GOT3 (cell line): ENCODE measurements around the gene TACC3.

Experiments used
- DNase-seq: peaks from one replicate; lab custom pipeline; 2025; ENCODE audit warnings: mixed read lengths; lab: John Stamatoyannopoulos, UW

TACC3 gene

DNA sequence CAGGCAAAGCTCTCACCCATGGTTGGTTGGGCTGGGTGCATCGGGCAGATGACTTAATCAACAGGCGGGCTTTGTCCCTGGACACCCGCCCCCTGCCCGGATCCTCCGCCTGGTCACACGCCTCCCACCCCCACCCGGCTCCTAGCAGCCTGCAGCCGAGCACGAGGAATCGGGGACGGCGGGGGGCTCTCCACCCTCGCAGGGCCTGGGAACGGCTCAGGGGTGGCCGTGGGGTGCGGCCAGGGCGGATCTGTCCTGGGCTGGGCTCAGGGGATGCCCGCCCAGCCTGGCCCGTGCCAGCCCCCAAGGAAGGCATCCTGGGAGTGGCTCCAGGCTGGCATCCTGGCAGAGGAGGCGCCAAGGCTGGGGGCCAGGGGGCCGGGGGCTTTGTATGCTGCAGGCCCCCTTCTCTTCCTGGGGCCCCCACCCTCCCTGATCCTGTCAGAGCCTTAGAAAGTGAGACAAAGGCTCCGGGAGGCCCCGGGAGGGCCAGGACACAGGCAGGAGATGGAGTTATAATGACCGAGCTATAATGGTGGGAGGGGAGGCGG is 39.3 kb downstream of the TACC3 start:
- DNase-seq: no peak

DNA sequence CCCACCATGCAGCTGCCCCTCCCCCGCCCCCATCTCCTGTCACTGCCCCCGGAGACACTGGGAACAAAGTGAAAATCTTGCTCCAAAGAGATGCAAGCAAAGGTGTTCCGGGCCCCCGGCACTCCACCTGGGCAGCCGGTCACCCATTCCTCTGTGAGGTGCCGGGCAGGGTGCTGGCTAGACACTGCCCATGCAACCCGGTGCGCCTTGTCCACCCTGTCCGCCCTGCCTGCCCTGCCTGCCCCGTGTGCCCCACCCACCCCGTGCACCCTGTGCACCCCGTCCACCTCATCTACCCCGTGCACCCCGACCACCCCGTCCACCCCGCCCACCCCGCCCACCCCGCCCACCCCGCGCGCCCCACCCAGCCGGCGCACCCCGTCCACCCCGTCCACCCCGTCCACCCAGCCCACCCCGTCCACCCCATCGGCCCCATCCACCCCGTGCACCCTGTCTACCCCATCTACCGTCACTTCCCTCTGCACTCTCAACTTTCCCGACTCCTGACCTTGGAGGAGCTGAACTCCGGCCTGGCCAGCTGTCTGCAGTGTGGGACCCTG is 39.9 kb downstream of the TACC3 start:
- no peak for DNase-seq

DNA sequence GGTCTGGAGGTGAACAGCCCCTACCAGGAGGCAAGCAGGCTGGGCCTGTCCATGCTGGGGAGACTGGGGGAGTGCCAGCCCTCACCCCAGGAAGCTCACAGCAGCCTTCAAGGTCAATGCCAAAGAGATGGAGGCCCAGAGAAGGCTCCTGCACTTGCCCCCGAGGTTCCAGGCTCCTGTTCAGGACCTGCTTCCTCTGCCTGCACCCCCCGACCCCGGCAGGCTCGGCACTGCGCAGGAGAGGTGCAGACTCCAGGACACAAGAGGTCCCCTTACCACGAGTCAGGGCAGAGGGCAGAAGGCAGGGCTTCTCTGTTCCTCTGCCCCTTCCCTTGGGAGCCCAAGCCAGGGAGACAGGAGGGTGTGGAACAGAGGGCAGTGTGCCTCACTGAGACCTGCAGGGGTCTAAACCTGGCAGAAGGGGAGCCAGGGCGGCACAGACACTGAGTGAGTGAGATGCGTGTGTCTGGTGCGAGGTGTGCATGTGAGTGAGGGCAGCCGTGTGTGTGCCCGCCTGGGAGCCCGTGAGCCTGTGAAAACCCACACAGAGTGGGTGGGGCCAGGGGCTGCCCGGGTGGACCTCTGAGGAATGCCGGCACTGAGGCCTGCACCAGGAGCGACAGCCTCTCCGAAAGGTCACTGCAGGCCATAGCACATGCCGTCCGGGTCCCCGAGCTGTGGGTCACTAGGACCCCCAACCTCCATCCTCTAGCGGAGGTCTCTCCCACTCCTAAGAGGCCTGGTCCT is 41.1 kb downstream of the TACC3 start:
- no peak for DNase-seq

DNA sequence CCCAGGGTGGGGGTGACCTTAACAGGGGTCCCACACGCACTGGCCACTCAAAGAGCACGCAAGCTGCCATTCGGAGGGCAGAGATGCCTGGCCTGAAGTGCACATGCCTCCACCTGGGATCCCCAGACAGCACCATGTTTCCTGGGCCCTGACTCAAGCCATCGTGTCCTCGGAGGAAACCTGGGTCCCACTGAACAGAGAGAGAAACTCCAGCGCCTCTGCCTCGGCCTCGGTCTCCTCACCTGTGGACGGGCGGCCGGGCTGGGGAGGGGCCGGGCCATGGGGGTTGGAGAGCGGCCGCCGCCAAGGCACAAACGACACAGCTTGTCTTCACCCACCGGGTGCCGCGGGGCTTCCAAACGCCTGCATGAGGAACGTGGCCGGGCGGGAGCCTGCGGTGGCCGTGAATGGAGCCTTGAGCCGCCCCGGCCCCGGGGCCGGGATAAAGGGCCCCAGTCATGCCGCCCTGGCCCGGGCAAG is 41.8 kb downstream of the TACC3 start:
- no peak for DNase-seq

DNA sequence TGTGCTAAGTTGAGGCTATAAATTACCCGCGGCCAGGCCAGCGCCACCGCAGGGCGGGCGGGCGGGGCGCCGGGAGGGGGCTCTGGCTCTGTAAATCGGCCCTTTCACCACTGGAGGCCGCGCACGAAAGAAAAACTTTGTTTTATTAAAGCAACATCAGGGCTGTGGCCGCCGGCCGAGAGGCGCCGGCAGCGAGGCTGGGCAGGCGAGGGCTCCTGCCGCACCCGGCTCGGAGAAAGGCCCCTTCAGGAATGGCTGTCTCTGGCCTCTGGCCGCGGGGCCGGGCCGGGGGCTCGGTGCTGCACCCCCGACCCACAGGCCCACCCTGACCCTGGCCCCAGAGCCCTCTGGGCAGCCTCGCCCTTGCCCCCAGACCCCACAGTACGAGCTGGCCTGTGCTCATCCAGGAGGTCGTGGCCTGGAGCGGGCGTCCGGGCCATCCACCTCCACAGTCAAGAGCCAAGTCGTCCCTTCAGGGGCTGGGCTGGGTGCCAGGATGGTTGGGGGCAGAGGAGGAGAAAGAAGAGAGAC is 42.3 kb downstream of the TACC3 start:
- DNase-seq: no peak

DNA sequence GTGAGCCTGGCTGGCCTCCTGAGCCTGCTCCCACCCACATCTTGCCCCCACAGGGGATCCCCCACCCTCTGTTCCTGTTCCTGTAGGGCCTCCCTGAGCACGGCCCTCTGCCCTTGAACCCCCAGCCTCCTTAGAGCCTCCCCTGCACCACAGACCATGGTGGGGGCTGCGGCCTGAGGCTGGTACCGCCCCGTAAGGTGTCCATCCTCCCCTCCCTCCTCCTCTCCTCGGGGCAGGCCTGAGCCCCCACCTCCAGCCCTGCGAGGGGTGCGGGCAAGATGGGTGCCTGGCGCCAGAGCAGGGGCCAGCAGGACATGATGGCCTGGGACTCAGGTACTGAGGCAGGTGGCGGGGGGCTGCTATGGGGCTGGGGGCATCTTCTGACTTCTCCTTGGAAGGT is 43.3 kb downstream of the TACC3 start:
- DNase-seq: no peak

DNA sequence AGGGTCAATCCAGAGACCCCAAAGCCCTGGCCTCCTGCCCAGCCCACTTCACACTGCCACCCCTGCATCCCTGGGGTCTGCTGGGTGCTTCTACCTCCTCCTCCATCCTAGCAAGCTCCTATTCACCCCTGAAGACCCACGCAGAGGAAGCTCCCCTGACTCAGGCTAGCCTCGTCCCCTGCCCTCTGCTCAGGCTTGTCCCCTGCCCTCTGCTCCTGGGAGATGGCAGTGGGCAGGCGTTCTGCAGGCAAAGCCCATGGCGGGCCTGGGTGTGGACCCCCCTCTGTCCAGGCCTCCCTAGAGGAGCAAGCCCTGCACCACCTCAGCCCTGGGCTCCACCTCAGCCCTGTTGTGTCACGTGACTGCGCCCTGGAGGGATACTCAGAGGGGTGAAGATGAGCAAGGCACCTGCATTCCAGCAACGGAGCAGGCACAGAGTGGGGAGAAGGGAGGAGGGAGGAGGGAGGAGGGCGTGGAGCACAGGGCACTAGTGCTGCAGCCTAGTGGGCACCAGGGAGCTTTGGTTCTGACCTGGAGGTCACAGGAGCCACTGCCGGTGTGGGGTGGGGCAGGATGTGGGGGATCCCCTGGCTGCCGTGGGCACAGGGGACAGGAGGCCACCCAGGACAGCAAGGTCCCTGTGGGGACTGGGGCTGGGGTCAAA is 44.2 kb downstream of the TACC3 start:
- no peak for DNase-seq

DNA sequence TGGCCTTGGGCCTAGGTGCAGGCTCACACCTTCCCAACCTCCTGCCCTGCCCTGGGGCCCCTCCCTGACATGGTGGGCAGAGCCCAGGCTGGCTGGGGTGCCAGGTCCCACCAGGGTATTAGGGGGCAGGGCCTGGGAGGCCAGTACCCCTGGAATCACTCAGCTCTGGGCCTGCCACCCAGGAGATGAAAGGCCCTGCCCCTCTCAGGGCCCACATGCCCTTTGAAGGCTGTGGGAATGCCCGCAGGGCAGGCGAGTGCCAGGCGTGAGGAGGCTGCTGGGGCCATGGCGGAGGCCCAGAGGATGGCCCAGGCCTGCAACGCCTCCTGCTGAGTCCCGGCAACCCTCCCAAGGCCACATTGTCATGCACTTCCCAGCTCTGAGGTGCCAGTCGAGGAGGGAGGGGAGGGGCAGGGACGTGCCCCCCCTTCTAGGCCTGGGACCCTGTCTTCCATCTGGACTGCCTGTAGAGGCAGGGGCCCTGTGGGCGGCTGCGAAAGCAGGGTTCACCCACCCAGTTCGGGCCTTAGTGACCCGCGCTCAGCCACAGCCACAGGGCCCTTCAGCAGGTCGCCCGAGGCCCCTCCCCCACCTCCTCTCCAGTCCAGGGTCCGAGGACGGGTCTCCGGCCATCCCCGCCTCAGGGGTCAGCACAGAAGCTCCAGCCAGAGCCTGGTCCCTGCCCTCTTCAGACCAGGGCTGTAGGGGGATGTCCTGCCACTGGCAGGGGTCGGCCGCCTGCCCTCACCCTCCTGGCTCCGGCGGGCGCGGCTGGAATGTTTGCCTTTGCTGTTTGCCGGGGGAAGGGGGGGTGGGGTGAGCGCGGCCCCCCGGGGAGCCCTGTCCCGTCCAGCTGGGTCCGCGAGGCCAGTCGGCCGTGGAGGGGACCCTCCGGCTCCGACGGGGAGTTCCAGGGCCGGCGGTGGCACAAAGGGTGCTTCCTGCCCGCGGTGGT is 45.1 kb downstream of the TACC3 start:
- DNase-seq: no peak

DNA sequence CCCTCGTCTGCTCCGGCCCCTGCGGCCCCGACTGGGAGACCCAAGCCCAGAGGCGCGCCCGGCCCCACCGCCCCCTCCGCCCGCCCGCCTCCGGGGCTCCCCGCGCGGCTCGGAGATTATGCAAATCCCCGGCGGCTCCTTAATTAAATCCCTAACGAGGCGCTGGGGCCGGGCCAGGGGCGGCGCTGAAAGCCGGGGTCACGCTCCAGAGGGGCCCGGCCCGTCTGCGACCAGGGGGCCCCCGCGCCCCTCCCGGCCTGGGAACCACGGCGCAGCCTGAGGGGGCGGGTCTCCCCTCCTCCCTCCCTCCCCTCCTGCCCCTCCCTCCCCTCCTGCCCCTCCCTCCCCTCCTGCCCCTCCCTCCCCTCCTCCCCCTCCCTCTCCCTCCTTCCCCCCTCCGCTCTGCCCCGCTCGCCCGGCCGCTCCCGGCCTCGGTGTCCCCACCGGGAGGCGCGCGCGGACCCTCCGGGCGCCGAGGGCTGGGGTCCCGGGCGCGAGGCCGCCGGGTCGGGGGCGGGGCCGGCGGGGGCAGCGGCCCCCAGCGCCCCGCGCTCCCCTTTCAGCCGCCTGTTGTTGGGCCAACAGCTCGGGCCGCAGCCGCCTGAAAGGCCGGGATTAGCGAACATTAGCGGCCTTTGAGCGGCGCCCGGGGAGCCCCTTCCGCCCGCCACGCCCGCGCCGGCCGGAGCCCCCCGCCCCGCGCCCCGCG is 45.9 kb downstream of the TACC3 start:
- no peak for DNase-seq

DNA sequence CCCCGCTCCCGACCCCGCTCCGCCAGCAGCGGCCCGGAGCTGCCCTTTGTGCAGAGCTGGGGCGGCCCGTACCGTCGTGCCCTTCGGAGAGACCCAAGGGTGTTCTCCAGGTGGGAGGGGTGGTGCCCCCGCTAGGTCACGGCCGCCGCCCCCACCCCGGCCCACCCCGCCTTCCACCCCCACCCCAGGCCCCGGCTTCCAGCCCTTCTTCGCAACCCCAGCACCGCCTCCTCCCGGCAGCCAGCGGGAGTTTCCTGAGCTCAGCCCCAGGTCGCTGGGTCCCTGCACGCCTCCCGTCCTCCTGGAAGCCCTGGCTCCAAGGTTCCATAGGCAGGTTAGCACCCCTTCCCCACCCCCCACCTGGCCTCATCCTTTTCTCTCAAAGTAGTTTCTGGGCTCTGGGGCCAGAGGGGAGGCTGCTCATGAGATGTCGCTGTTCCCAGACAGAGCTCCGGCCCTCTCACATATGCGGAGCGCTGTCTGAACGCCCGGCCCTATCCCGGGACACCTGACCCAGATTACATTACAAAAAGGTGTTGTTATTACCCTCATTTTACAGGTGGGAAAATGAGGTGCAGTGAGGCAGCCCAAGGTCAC is 46.5 kb downstream of the TACC3 start:
- no peak for DNase-seq

DNA sequence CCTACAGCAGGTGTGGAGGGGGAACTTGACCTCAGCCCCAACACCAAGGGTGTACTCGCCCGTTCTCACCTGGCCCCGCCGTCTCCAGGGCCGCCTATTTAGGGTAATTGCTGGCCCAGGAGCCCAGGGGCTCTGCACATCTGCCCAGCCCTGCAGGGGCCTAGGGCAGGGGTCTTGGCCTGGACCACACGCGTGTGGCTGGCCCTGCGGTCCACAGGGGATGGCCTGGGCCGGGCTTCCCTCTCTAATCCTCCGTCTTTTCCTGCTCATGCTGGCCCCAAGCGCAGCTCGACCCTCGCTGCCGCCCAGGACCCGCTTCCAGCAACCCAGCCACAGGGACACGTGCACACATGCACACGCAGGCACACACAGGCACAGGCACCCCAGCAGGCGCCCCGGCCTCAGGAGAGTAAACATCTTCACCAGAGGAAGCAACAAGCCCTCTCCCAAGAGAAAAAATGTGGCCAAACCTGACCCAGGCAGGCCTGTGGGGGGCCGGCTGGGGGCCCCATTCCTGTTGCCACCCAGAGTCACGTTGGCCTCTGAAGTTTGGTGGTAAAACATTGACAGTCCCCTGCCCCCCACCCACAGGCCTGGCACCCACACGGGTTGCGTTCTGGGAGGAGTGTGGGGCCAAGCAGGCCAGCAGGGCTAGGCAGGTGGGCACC is 47.2 kb downstream of the TACC3 start:
- no peak for DNase-seq

DNA sequence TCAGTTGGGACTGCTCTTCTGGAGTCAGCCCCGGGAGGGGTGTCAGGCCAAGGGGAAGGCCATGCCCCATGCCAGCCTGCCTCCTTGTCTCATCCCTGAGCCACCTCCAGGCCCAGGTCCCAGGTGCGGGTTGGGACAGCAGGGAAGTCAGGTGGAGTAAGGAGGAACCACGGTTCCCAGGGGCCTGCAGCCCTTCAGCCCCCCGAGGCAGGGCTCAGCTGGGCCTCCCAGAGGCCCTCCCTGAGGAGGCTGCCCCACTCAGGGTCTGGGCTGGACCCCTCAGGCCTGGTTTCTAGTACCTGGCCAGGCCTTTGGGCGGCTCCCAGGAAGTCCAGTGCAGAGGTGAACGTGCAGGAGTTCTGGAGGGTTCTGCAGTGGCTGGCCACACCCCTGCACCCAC is 48.4 kb downstream of the TACC3 start:
- no peak for DNase-seq

DNA sequence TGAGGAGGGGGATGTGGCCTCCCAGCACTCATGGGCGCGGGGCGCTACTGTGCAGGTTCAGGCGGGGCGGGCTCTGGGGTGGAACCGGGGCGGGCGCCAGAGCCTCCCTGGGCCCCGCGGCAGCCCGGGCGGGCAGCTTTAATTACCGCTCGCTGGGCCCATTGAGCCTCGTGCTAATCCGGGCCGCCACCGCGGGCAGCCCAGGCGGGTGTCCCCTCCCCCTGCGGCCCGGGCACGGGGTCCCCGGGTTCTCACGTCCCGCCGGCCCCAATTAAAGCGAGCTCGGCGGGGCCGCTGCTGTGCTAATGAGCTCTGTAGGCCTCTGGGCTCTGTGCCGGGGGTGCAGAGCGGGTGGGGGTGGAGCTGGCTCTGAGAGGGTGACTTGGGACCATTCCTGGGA is 48.9 kb downstream of the TACC3 start:
- no peak for DNase-seq

DNA sequence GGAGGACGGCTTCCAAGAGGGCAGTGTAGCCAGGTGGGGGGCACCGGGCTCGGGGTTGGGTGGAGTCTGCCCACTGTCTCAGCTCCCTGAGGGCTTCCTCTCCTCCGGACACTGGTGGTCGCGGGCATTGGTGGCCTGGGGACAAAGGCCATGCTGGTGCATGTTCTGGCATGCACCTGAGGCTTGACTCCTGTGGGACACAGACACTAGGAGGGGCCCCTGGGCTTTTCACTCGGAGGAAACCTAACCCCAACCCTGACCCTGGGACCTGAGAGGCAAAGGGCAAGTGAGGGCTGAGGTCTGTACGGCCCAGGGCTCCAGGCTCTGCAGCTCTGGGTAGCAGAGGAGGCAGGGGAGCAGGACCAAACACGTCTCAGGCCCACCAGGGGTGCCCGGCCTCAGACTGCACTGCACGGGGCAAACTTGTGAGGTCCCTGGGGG is 49.5 kb downstream of the TACC3 start:
- no peak for DNase-seq

DNA sequence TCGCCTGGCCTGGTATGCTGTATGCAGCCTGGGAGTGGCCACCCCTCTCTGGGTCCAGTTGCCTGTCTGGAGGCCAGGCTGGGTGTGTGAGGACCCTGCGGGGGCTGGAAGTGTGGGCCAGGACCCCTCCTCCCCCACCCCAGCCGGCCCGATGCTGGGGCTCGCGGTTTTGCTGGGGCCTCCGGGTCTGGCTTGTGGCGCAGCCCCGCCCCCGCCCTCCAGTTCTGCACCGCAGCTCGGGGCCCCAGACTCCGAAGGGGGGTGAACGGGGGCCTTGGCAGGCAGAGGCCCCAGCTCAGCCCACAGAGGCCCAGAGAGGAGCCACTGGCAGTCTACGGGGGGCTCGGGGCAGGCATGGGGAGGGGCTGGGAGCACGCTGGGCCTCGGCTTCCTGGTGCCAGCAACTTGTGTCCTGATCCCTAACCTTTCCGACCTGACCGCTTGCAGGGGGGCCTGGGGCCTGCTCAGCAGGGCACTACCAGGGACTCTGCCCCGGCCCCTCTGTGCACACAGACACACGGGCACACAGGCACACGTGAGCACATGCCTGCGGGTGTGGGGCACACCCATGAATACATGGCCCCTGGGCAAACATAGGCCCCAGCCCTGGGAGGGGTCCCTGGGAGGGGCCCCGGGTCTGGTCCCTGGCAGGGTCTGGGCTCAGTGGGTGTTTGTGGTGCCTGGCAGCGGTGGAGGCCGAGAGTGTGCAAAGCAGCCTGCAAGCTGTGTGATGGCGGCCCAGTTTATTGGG is 50.4 kb downstream of the TACC3 start:
- no peak for DNase-seq

DNA sequence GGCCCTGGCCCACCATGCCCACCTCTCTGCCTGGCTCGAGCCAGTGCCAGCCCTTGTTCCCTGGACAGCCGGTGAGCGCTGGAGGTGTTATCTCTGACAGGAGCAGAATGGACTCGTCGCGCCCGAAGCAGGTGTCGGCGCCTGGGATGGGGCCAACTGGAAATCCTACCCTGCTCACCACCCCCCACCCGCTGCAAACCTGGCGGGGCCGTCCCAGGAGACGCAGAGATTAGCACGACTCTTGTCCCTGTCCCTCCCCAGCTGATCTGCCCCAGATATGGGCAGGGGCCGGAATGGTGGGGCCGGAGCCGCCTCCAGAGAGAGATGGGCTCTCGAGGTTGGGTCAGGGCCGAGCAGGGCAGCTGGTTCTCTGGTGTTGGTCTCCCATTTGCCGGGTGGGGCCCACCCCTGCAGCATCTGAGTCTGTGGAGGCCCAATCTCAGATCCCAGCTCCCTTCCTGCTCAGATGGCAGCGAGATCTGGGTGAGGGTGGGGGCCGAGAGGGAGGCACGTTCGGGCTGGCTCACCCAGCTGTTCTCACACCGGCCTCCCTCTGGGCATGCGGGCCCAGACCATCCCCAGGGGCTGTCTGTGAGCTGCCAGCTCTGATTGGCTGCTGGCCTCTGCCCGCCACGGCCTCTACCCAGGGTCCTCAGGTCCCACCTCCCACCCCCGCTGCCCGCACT is 51.7 kb downstream of the TACC3 start:
- no peak for DNase-seq

DNA sequence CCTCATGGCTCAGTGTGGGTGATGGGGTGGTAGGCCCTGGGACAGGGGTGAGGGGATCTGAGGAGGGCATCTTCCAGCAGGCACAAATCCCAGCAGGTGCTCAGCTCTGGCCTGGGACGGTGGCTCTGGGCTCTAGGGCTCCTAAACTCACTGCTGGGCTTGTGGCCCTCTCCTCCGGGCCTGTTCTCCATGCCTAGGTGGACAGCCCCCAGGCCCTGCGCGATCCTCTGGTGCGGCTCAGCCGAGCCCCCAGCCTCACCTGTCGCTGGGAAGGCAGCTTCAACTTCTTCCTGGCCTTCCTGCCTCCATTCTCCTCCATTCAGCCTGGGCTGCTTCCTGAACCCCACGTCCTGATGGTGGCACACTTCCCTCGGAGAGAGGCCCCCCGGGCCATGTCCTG is 52.4 kb downstream of the TACC3 start:
- DNase-seq: no peak

DNA sequence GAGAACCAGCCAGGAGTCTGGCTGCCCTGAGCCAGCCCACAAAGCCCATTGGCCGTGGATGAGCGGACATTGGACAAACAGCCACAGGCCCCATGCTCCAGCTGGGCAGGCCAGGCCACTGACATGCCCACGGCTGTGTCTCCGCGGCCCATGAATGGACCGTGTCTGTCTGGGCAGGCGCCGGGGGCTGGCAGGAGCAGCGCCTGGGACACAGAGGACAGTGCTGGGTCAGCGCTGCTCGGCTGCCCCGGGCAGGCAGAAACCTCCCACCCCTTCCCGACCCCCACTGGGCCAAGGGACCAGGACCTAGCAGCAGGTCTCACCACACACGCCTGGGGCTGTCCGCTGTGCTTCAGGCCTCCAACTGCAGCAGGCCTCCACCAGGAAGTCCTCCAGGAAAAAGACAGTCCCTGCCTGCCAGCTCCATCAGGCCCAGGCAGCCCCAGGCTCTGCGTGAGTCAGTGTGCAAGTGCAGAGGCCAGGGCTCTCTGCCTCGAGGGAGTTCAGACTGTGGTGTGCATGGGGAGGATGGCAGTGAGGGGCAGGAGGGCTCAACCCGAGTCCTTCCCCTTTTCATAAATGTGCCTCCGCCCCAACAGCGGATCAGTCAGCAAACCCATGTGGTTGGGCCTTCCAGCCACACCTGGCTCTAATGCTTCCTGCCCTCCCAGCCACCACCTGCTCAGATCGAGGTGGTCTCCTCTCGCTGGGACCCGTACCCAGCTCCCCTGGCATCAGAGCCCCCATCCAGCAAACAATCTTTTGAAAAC is 54.6 kb downstream of the TACC3 start:
- no peak for DNase-seq
